K562 (cell line): ENCODE data around the gene LRRTM4.

Experiments
- CBX2 ChIP-seq: fragments of 200-600 bp; sonication (generic); IDR thresholded peaks from one replicate; pipeline ENCODE4 v1.6.1; 2012; ENCODE audit warnings: mild to moderate bottlenecking, low read length, inconsistent platforms; ENCODE audit not compliant: insufficient read depth, poor library complexity, severe bottlenecking
- FOXJ3 ChIP-seq: sonication (generic); formaldehyde crosslinking; IDR thresholded peaks from 2 replicates; pipeline ENCODE4 v1.4.0; 2020; ENCODE audit warnings: mild to moderate bottlenecking, missing genetic modification reagents
- GABPB1 ChIP-seq: sonication (generic); formaldehyde crosslinking; IDR thresholded peaks from 2 replicates; pipeline ENCODE4 v1.8.0; 2022; ENCODE audit warnings: mild to moderate bottlenecking, missing genetic modification reagents
- SOX6 ChIP-seq: fragments of 450-650 bp; IDR thresholded peaks from 2 replicates; pipeline ENCODE4 v1.6.1; 2014; ENCODE audit warnings: mild to moderate bottlenecking
- ZNF224 ChIP-seq: sonication (generic); formaldehyde crosslinking; IDR thresholded peaks from 2 replicates; pipeline ENCODE4 v1.8.0; 2022; ENCODE audit warnings: mild to moderate bottlenecking, missing genetic modification reagents
- TF ChIP-seq, protein P1 (sequence below), 3 experiments: IDR thresholded peaks in 2 of 3; conservative IDR thresholded peaks in 1 of 3; 2 replicates each; pipeline ENCODE4 v1.5.1; 2011 to 2012; ENCODE audit warnings: low read length in 3 of 3, mild to moderate bottlenecking in 3 of 3, control low read depth in 2 of 3, improper control_type of control experiment in 1 of 3, inconsistent platforms in 1 of 3, low read depth in 1 of 3, mixed read lengths in 1 of 3, moderate library complexity in 1 of 3; ENCODE audit not compliant: insufficient read depth in 2 of 3
- TF ChIP-seq, protein P2 (sequence below): sonication (generic); formaldehyde crosslinking; IDR thresholded peaks from 2 replicates; pipeline ENCODE4 v1.9.0; 2022; ENCODE audit warnings: mild to moderate bottlenecking, missing genetic modification reagents

DNA sequence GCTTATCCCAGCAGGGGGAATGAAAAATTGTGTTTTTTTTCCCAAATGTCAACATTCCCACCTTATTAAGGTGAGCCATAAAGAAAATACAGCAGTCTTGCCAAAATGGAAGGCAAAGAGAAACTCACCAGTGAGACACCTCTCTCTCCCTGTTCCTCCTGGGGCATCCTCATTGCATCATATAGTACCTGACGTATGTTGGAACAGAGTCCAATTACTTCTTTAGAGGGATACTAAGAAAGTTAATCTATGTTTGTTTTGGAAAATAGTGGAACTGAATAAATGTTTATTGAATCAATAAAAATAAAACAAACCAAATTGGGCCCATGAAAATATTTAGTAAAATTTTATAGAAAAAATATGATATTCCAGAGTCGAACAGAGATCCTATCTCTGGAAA lies 700.4 kb downstream of the LRRTM4 start:
- TF ChIP-seq, protein P1, sequence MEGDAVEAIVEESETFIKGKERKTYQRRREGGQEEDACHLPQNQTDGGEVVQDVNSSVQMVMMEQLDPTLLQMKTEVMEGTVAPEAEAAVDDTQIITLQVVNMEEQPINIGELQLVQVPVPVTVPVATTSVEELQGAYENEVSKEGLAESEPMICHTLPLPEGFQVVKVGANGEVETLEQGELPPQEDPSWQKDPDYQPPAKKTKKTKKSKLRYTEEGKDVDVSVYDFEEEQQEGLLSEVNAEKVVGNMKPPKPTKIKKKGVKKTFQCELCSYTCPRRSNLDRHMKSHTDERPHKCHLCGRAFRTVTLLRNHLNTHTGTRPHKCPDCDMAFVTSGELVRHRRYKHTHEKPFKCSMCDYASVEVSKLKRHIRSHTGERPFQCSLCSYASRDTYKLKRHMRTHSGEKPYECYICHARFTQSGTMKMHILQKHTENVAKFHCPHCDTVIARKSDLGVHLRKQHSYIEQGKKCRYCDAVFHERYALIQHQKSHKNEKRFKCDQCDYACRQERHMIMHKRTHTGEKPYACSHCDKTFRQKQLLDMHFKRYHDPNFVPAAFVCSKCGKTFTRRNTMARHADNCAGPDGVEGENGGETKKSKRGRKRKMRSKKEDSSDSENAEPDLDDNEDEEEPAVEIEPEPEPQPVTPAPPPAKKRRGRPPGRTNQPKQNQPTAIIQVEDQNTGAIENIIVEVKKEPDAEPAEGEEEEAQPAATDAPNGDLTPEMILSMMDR (IDR thresholded peaks at IDR 0.05 in 2 of 3, conservative IDR thresholded peaks at IDR 0.05 in 1 of 3; ENCODE audit: insufficient read depth in 2 of 3, low read depth in 1 of 3, low read length in 3 of 3): no peak
- no peak for TF ChIP-seq CBX2
- no peak for TF ChIP-seq ZNF224
- no peak for TF ChIP-seq SOX6
- TF ChIP-seq, protein P2, sequence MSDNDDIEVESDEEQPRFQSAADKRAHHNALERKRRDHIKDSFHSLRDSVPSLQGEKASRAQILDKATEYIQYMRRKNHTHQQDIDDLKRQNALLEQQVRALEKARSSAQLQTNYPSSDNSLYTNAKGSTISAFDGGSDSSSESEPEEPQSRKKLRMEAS (CRISPR knock-in tag): no peak
- TF ChIP-seq FOXJ3: no peak
- no peak for TF ChIP-seq GABPB1 (CRISPR knock-in tag)
